DMS153 treated with DMSO at 0.1 percent for 48 hours (cell line): Measurements from ENCODE around the gene ARL14EP.

Experiments used
- DNase-seq: peaks from one replicate; lab custom pipeline; 2025; ENCODE audit not compliant: unreplicated experiment; lab: John Stamatoyannopoulos, UW

The ARL14EP gene

DNA sequence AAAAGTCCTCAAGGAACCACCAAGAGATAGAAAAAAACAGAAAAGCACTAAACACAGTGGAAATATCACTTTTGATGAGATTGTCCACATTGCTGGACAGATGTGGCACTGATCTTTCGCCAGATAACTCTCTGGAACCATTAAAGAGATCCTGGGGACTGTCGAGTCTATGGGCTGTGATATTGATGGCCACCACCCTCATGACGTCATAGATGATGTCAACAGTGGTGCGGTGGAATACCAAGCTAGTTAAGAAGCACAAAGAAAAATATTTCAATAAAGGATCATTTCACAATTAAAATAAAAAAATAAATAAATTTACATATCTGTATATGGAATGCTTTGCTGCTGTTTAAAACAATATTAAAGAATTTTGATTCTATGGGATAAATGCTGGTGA is 45.5 kb downstream of the ARL14EP start:
- no peak for DNase-seq

DNA sequence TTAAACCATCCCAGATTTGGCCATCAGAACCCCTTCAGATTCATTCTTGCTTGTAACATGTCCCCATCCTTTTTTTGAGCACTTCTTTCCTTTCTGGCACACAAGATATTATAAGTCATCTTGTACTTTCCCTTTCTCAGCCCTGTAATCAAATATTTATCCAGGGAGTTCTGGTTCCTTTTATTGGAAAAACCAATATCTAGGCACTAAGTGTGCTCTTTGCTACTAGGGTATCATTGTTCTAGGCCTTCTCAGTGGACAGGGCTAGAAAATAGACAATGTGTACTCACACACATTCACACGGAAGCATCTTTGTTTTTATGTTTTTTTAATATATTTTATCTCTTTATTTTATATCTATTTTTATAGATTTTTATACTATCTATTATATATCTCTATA is 47.3 kb downstream of the ARL14EP start:
- no peak for DNase-seq

DNA sequence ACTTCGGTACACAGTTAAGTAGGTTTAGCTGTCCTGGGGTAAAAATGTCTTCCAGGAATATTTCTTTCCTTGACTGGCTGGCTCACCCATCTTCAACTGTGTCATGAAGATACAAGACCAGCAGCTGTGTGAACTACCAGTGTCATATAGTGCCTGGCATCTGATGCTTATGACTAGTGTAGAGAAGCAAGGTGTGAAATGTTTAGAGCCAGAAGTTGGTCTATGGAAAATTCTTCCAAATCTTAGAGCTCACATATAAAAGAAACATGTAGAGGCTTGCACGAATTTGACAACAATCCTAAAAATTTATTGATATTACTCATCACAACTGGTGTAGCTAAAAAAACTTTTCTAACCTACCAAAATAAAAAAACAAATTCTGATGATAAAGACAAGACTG is 54.4 kb downstream of the ARL14EP start:
- no peak for DNase-seq

DNA sequence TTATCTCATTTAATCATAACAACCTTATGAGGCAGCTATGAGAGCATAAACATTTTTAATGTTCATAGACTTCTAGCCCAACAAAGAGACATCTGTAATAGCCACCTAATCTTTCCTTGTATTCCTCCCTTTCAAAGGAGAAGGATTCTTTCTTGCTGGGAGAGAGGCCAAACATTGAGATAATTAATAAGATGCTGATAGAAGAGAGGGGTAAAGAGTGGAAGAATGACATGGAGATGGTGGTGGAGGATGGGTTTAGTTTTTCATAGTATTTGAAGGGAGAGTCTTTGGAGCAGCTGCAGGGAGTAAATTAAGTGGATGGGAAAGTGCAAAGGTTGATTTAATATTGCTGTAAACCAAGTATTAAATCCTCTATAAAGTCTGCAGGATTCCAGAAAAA is 57.9 kb downstream of the ARL14EP start:
- no peak for DNase-seq

DNA sequence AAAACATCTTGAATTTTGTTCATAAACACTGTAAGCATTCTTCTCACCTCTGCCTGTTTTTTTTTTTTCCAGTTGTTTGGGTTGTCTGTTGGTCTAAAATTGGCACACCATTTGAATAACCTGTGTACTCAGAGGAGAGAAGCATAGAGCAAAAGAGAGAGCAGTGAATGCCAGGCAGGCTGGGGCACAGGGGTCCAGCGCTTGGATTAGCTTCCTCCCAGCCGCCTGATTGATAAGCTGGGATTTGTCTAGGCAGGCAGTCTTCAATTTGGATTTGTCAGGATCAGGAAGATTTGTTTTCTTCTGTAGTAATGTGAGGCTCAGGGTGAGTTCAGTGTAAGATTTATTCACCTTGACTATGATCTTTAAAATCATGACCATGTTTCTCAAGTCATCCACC is 59.0 kb downstream of the ARL14EP start:
- no peak for DNase-seq
